GM19043 (cell line): ENCODE results near the gene PRMT5.

Experiments used
- ATAC-seq: cut with Tn5 transposase; IDR thresholded peaks from one replicate; pipeline ENCODE4 v1.9.1; 2021; ENCODE audit warnings: low read depth; ENCODE audit not compliant: unreplicated experiment

Gene PRMT5

DNA sequence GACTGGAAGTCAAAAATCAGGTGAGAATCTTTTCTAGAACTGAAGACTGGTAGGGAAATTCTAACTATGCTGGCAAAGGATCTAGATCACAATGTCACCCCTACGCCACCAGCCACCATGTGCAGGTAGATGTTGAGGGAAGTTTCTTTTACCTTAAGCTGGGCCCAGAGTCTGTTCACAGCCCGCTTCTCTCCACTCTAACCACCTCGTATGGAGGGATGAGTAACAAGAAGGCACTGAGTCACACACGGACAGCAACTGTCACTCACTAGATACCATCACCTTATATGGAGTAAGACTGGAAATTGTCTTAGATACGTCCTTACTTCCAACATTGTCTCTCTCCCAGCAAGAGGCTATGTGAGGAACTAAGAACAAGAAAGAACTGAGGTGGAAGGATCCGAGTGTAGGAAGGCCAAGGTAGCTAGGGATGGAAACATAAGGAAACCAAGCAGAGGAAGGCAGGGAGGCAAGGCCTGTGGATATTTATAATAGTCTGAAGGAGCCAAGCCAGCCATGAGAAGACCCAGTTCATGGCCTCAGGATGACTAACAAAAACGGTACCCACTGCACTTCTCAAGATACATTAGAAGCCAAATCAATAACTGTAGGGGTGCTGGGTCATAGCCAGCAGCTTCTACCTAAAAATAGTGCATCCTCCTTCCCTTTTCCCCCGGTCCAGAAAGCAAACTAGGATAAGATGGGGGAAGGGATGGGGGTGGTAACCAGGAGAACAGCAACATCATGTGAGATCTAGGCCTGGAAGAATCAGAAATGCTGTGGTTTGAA, 30.7 kb downstream of the PRMT5 start:
- ATAC-seq = no peak

DNA sequence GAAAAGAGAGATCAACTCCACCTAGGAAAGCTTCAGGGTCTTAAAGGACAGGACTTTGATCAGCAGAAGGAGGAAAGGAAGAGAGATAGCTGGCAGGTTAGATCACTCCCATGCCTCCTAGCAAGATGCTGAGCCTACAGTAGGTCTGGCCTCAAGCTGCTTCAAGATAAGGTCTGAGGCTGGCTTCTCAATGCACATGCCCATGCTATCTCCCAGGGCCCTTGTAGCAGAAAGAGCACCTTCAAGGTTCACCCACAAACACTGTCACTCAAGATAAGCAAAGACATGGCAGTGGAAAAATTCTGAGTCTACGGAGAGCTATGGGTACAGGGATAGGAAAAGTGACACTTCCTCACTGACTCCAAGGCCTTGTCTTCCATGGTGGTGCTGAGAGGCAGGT, 31.8 kb downstream of the PRMT5 start:
- ATAC-seq = no peak

DNA sequence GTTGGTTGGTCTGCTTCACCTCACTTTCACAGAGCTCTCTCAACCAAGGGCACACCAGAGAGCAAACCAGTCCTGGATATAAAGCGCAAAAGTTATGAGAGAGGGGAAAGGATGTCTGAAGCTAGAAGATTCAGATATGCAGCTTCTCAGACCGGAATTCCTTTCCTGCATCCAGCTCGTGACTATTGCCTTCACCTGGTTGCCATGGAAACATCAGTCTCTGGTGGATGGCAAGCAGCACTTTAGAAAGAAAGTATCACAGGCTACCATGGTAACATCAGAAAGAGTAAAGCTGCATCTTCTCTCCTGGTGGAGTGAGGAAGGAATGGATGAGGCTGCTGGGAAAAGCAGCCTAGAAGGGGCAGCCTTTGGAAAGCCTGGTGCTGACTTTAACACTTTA, 32.4 kb downstream of the PRMT5 start:
- no peak for ATAC-seq

DNA sequence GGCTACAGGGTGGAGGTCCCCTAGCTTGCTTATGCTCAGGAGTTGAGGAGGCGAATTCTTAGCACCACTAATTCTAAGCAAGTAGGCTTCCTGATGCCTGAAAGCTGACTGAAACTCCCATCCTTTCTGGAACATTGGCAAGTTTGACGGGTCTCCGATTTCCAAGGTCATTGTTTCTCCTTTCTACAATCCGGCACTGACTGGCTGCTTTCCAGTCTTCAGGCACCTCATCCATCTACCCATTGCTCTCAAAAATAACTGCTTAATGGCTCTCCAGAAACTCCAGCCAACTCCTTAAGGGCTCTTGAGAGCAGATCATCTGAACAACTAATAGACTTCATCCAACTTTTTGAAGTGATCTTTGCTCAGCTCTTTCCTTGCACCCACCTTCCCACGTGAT, 32.8 kb downstream of the PRMT5 start:
- ATAC-seq = no peak

DNA sequence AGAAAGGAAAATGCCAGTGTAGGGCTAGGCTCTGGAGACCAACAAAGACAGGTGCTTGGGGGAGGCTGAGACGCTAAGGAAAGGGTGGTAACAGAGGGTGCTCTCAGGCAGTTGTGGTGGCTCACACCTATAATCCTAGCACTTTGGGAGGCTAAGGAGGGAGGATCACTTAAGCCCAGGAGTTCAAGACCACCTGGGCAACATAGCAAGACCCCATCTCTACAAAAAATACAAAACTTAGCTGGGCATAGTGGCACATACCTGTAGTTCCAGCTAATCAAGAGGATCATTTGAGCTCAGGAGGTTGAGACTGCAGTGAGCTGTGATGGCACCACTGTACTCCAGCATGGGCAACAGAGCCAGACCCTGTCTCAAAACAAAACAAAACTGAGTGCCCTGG, 33.8 kb downstream of the PRMT5 start:
- ATAC-seq = no peak

DNA sequence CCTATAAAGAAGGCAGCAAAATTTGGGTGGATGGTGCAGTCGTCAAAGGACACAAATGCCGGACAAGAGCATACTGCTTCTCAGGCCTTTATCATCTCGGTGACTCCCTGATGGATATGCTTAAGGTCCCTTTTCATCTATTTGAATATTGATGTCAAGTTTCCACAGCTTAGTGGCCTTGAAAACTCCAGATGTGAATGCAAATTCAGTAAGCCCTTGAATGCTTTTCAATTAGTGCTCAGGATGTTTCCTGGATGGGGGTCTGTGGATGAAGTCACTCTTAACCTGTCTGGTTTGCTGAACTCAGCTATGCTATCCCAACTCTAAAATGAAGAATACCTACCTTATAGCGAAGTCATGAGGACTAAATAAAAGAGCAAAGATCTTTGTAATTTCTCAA, 35.5 kb downstream of the PRMT5 start:
- ATAC-seq = no peak

DNA sequence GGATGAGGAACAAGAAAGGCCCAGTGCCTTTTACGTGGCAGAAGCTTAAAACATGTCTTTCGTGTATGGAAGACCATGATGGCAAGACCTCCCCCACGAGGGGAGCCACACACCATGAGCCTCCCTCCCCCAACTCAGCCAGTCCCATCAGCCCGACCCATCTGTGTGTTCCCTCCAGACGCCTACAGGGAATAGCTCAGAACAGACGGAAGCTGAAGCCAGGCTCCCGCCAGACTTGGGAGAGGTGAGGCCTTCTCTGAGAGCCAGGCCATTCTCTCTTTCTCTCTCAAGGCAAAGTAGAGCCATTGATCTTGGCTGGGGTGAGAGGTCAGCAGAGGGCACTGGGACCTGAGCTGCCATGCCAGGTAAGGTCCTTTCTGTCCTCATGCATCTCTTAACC, 36.7 kb downstream of the PRMT5 start:
- no peak for ATAC-seq

DNA sequence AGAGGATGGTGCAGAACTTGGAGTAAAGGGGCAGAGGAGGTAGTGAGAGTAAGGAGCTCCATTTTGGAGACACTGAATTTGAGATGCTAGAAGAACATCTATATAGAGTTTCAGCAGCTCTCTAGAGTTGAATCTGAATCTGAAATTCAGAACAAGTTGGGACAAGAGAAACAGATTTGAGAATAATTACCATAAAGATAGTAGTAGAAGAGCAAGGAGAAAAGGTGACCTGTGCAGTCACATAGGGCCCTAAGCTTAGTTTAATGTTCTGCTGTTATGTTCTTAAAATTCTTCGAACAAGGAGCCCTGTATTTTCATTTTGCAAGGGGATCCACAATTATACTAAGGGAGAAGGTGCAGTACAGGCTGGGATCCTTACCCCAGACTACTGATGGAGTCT, 38.8 kb downstream of the PRMT5 start:
- ATAC-seq = no peak

DNA sequence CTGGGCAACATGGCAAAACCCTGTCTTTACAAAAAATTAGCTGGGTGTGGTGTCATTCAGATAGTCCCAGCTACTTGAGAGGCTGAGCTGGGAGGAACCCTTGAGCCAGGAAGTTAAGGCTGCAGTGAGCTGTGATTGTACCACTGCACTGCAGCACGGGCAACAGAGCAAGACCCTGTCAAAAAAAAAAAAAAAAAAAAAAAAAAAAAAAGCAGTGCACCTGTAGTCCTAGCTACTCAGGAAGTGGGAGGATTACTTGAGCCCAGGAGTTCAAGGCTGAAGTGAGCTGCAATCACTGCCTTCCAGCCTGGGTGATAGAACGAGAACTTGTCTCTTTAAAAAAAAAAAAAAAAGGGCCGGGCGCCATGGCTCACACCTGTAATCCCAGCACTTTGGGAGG, 40.5 kb downstream of the PRMT5 start:
- no peak for ATAC-seq

DNA sequence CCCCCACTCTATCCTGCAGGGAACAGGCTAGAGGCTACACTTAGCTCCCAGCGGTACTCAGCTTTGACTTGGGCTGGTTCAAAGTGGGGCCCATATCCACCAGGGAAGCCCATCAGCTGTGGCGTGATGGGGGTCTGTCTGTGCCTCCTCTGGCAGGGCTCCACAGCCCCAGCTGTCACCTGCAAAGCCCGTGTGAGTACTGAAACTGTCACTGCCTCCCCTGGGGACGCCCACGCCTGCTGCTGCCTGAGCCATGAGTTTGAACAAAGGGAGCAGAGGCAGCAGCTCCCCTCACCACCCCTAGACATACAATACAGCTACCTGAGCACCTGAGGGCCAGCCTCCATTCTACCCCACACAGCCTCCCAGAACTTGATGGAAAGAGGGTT, 41.2 kb downstream of the PRMT5 start:
- peak; percentile 50 for ATAC-seq

DNA sequence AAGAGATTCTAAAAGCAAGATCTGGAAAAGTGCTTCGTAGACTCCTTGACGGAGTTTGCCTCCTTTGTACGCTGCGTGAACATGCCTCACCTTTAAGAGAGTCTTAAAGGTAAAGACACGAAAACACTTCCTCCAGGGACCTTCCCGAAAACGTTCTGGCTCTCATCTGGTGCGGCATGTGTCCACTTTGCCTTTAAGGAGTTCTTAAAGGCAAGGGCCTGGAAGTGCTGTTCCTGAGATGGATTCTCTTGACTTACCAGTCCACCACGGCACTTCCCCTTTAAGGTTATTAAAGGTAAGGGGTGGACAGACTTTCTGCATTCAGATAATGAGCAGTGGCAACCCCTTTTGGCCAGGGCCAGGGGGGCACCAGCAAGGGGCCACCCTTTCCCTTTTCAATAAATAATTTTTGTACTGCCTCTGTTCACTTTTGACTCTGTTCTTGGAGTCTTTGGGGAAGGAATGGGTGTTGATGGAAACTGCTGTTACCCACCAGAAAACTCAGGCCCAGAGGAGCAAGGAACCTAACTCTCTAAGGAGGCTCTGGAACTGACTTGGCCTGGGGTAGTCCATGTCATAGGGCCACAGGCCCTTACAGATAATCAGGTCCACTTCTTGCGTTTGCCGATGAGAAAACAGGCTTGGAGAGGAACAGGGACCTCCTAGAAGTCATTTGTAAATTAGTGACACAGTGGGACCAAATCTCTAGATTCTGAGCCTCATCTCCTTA, 41.8 kb downstream of the PRMT5 start:
- peak; percentile 28 for ATAC-seq

DNA sequence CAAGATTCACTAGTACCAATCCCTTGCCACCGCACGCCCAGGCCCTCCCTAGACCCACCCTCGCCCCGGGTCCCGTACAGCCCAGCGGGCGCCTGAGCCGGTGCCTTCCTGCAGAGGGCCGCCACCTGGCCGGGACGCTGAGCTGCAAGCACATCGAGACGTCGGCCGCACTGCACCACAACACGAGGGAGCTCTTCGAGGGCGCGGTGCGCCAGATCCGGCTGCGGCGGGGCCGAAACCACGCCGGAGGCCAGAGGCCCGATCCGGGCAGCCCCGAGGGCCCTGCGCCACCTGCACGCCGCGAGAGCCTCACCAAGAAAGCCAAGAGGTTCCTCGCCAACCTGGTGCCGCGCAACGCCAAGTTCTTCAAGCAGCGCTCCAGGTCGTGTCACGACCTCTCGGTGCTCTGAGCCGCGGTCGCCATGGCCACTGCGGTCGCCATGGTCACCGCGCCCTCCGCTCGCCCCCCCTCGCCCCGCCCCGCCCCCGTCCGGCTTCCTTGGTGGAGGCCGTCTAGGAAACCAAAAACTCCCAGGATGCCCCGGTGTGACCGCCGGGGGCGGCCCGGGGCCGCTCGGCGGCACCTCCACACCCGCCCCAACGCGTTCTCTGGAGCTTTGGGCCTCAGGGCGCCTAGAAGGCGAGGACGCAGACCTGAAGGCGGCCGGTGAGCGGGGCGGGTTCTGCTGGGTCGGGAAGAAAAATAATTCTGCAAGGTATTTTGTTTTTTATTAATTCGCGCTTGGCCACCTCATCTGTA, 42.5 kb downstream of the PRMT5 start:
- peak; percentile 33 for ATAC-seq

DNA sequence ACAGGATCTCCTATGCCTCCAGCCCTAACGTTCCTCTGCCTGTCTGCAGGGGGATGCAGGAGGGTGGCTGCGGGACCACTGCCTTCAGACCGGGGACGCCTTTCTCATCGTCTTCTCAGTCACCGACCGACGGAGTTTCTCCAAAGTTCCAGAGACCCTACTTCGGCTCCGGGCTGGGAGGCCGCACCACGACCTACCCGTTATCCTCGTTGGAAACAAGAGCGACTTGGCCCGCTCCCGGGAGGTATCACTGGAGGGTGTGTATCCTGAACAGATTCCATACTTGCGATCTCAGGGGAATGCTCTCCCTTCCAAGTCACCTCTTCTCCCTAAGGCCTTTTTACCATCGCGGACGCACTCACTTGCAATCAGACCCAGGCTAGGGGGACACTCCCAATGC, 43.2 kb downstream of the PRMT5 start:
- ATAC-seq = no peak

DNA sequence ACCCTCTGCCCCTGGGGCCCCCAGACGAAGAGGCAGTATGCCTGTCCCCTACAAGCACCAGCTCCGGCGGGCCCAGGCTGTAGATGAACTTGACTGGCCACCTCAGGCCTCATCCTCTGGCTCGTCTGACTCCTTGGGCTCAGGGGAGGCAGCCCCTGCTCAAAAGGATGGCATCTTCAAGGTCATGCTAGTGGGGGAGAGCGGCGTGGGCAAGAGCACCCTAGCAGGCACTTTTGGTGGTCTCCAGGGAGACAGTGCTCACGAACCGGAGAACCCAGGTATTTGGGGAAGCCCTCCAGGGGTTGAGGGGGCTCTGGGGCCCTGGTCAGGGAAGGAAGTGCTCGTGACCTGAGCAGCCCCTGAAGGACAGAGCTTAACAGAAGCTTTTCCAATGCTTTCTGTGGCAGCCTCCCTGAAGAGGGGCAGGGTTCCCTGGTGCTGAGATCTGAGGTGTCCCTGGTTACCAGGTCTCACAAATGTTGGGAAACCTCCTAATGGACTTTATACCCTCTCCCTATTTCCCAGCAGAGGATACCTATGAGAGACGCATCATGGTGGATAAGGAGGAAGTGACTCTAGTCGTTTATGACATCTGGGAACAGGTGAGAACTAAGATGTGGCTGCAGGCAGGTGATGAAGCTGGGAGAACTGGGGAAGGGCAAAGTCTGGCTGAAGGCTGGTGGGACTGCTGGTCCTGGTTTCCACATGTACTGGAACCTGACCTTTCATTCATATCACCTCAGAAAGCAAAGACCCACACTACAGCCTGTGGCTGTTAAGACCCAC, 44.2 kb downstream of the PRMT5 start:
- ATAC-seq = no peak

DNA sequence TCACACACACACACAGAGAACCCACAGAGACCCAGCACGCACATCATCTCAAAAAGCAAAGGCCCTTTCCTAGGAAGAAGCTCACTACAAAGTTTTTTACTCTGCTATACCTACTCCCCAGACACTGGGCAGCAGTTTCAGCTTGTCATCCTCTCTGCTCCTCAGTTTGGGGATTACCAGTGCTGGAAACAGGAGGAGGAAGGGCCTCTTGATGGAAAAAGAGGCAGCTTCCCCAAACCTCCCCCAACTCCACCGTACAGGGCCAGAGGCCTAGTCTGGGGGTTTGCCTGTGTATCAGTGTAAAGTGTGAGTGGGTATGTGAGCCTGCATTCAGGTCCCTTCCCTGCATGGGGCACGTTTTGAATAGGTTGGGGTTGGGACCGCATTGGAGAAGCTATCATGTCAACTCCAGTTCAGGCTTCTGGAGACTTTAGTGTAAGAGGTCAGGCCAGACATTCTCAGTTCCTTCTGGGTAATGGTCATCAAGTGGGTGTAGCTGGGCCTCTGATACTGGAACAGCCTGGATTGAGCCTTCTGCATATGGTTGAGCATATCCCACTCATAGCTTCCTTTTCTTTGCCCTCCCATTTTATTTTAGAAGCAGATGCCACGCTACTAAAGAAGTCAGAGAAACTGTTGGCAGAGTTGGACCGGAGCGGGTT, 45.0 kb downstream of the PRMT5 start:
- no peak for ATAC-seq

DNA sequence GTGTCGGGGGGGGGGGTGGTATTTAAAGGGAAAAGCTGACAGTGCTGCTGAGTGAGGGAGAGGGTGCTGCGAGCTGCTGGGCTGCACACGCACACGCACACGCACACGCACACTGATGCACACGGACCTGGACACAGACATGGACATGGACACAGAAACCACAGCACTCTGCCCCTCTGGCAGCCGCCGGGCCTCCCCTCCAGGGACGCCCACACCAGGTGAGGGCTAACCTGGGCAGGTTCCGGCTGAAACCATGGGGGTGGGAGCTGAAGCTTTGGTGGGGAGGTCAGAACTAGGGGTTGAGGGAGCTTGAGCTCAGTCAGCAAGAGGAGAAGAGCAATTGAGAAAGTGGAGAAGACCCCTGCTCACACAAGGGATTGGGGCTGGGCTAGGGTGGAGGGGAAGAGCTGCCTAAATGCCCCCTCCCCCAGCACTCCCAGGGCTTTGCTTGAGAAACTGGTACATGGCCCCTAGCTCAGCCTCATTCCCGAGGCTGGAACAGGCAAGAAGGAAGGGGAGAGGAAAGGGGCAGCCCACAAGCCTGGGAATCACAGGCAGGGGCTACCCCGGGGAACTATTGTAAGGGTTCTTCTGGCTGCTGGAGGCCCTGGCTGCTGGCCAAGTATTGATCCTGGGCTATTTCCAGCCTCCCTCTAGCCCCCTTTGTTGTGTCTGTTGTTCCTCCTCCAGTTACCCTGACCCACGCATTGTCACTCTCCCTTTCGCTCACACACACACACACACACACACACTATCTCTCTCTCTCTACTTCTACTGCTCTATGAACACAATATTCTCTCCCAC, 45.8 kb downstream of the PRMT5 start, which contains the start of gene REM2:
TSS of gene REM2 (plus strand) at position 50 of the 804 bp plus-strand sequence. CDS start at position 116, 66 bp downstream.
- ATAC-seq = no peak

DNA sequence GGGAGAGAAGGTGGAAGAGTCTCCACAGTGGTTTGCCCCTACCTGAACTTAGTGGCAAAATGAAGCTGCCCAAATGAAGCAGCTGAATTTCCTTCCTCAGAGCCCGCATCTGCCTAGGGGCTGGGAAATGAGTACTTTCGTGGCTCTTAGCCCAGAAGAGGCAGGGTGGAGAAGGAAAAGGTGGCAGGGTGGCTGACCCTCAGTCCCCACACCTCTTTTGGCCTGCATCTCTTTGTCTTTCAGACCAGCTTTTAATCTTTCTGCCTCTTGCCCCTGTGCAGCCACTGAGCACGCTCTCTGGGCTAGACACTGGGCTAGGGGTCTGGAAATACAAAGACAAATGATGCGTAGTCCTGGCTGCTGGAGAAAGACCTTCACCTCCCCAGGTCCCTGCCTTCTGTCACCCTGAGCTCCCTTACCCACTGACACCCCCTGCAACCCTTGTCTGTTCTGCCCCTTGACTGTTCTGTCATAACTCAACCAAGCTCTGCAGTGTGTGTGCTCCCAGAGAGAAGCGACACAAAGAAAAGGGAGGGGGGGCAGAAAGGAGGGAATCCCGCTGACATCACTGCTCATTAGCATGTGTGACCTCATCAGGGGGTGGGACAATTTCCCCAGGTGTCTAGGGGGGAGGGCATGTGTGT, 46.5 kb downstream of the PRMT5 start:
- no peak for ATAC-seq

DNA sequence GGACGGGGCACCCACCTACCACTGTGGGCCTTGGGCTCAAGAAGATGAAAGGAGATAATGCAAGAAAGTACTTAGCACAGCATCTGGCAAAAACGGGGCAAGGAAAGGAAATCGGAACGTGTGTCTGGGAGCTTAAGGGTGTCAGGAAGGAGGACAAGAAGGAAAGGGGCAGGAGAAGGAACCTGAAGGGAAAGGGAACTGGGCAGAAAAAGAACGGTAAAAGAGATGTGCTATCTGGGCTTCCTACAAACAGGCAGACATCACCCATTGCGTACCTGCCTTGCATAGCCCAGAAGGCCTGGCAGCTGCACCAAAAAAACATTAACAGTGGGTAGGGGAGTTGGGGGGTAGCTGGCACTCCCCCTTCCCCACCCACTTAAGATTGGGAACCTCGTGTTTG, 47.1 kb downstream of the PRMT5 start:
- no peak for ATAC-seq
